NOMO-1 treated with DMSO at 0.1 percent for 48 hours (cell line): ENCODE measurements around the gene CFAP299.
"Not testable (repeated sequence)": the region's sequence is repeated elsewhere in the genome, so short reads cannot be mapped to it uniquely, and the experiment has no call there.

Experiments used
- DNase-seq: peaks from one replicate; lab custom pipeline; 2025; ENCODE audit not compliant: unreplicated experiment; lab: John Stamatoyannopoulos, UW

Gene CFAP299

GRCh38 chr4:80439294-80440061 is 103.9 kb downstream of the CFAP299 start:
- DNase-seq, result not testable (repeated sequence)

GRCh38 chr4:80446248-80446647 is 110.7 kb downstream of the CFAP299 start:
- no peak for DNase-seq

- no peak for DNase-seq
Observed at GRCh38 chr4:80446664-80447063, 111.1 kb downstream of the CFAP299 start.

GRCh38 chr4:80447493-80447892 is 112.0 kb downstream of the CFAP299 start:
- no peak for DNase-seq

GRCh38 chr4:80448056-80448455 is 112.5 kb downstream of the CFAP299 start:
- no peak for DNase-seq

- DNase-seq, result no peak
Observed at GRCh38 chr4:80452055-80452454, 116.5 kb downstream of the CFAP299 start.

- no peak for DNase-seq
Observed at GRCh38 chr4:80452768-80453167, 117.2 kb downstream of the CFAP299 start.

- DNase-seq, result no peak
Observed at GRCh38 chr4:80454040-80454439, 118.5 kb downstream of the CFAP299 start.

- DNase-seq, result no peak
Observed at GRCh38 chr4:80454556-80454955, 119.0 kb downstream of the CFAP299 start.

- DNase-seq, result no peak
Observed at GRCh38 chr4:80459918-80460473, 124.5 kb downstream of the CFAP299 start.

- no peak for DNase-seq
Observed at GRCh38 chr4:80461412-80461811, 125.9 kb downstream of the CFAP299 start.

- DNase-seq, result peak; percentile 64
Observed at GRCh38 chr4:80462621-80463091, 127.1 kb downstream of the CFAP299 start.

- no peak for DNase-seq
Observed at GRCh38 chr4:80463509-80463908, 128.0 kb downstream of the CFAP299 start.

- DNase-seq, result no peak
Observed at GRCh38 chr4:80465238-80465637, 129.7 kb downstream of the CFAP299 start.

GRCh38 chr4:80465736-80466135 is 130.2 kb downstream of the CFAP299 start:
- no peak for DNase-seq

GRCh38 chr4:80466618-80467017 is 131.1 kb downstream of the CFAP299 start:
- DNase-seq, result no peak

GRCh38 chr4:80471756-80472155 is 136.2 kb downstream of the CFAP299 start:
- no peak for DNase-seq

GRCh38 chr4:80475236-80475635 is 139.7 kb downstream of the CFAP299 start:
- DNase-seq, result no peak

GRCh38 chr4:80475798-80476197 is 140.3 kb downstream of the CFAP299 start:
- no peak for DNase-seq

- no peak for DNase-seq
Observed at GRCh38 chr4:80484712-80485111, 149.2 kb downstream of the CFAP299 start.

- DNase-seq, result no peak
Observed at GRCh38 chr4:80486603-80487002, 151.1 kb downstream of the CFAP299 start.

GRCh38 chr4:80489798-80490197 is 154.3 kb downstream of the CFAP299 start:
- peak; percentile 17 for DNase-seq

GRCh38 chr4:80492761-80493160 is 157.2 kb downstream of the CFAP299 start:
- no peak for DNase-seq
